ENCODE data around the gene PPP1R26. TPM values are rescaled to one million over a fixed set of nuclear protein-coding genes. Genes with fewer than 3 reads are reported as not detected.
"Not testable (repeated sequence)": the region's sequence is repeated elsewhere in the genome, so short reads cannot be mapped to it uniquely, and the experiment has no call there.

PPP1R26 gene
- polyA plus RNA-seq, 1 donor, result 31.2 TPM

DNA sequence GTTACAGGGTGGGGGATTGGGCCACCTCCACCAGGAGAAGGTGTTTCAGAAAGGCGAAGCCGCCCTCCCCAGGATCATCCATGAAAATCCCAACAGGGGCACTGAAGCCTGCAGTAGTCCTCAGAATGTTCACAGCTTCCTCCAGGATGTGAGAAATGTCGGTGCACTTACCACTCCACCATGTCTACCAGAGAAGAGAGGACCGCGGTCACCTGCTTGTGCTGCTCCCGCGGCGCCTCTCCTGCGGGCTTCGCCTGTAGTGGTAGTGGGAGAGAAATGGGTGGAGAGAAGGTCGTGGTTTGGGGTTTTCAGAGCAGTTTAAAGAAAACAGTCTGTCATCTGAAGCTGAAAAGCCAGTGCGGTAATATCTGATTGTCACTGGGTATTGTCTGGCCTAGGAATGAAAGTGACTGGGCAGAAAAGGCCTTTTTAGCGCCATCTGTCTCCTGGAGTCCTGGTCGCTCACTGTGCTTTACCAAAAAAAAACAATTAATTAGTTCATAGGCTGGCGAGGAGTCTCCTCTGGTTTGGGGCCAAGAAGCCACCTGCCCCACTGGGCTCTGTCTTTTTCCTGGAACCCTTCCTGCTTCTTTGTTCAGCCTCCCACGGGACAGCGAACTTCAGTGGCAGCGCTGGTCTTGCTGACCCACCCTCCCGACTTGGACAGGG lies 23.0 kb upstream of the PPP1R26 start:
- DNase-seq, result no peak

- DNase-seq, result not testable (repeated sequence)
Observed at GRCh38 chr9:135458478-135458877, 21.1 kb upstream of the PPP1R26 start.

- DNase-seq, result no peak
Observed at GRCh38 chr9:135461936-135462335, 17.6 kb upstream of the PPP1R26 start.

DNA sequence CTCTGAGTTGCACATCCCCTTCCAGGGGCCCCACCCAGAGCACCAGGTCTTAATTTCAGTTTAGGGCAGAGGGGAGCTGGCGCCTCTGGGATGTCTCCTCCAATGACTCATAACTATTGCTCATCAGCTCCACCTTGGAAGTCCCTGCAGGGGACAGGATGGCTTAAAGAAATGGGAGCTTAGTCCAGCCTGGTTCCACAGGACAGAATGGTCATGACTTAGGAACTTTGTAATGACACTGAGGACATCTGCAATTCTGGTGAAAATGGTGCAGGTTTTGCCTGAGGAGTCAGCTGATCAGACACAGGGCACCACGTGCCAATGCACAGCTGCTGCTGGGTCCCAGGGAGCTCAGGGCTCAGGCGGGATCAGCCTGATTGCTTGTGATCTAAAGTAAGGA lies 16.4 kb upstream of the PPP1R26 start:
- no peak for DNase-seq

- no peak for DNase-seq
Observed at GRCh38 chr9:135464181-135464580, 15.4 kb upstream of the PPP1R26 start.

- DNase-seq, result no peak
Observed at GRCh38 chr9:135468854-135469521, 10.6 kb upstream of the PPP1R26 start.

DNA sequence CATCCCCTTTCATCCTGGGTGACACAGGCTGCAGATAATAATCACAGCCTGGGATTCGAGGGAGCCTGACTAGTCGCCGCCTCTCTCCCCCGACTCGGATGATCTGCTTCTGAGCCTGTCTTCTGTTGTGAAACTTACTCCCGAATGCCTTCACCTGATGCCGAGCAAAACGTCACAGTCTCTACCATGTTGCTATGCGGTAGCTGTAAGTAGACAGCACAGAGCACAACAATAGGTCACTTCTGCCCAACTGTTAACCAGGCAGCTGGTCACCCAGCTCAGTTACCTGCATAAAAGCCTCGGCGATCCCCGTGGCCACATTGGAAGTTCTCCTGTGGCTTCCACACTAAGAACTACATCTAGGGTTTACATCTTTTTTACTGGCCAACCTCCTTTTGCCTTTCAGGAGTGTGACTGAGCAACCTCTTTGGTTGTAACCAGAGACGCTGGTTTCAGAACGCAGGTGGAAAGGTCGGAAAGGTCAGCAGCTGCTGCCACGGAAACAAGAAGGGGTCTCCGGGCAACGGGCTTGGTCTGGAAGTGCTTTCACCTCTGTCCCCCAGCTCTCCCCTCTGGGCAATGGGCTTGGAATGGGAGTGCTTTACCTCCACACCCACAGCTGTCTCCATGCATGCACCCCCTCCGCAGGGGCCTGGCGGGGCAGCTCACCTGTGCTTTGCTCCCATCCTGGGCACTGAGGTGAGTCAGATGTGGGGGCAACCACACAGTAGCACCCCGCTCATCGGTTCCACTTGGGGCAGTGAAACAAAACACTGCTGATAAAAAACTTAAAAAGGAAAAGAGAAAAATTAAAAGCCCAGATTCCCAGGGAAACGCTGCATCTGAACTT lies 7.6 kb upstream of the PPP1R26 start:
- peak; percentile 79 for DNase-seq

DNA sequence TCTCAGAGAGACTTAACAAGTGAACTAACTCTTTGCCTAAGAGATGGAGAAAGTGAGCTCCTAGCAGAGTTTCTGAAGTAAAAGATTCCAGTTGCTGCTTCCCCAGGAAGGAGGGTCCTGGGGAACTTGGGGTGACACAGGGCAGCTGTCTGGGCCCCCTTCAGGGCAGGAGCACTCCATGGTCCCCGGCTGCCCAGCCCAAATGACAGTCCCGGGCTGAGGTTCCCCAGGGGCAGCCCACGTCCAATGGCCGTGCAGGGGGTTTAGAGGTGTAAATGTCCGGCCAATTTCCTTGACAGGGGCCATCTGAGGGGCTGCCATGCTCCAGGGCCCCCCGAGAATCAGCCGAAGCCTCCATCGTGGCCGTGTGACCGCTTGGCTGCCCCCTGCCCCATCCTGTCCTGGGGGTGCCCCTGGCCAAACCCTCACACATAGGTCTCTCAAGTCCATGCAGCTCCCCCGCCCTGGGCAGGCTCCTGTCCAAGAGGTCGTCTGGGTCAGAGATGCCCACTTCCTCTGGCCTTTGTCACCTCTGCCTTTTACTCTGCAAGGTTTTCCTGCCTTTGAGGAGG lies 5.5 kb upstream of the PPP1R26 start:
- DNase-seq, result no peak

DNA sequence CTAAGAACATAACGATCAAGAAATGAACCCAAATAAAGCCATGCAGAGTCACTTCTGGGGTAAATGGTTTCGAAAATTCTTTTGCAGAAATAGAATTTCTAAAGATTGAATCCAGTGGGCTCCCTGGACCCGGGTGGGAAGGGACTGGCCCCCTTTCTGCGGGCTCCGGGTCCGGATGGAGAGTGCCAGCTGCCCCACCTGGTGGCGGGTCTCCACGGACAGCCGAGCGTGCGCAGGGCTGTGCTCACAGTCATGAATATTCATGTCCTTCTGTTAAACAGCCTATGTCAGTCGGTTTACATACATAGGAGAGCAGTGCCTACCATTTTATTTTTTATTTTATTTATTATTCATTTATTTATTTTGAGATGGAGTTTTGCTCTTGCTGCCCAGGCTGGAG lies 4.7 kb upstream of the PPP1R26 start:
- no peak for DNase-seq

GRCh38 chr9:135476561-135477355 lies 2.8 kb upstream of the PPP1R26 start:
- DNase-seq, result no peak

DNA sequence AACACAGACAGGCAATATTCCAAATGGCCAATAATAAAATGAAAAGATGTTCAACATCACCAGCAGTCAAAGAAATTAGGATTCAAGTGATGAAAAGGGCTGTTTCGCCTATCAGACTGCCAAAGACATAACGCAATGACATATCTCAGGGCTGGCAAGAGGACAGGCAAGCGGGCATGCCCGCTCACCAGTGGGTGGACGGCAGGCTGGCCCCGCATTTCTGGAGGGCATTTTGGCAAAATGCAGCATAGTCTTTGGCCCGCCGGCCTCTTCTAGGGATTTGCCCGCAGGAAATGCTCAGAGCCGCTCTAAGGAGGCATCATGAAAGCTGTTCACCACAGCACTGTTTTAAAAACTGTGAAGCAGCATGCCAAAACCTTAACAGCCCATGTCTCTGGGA lies 1.4 kb upstream of the PPP1R26 start:
- DNase-seq, result no peak

DNA sequence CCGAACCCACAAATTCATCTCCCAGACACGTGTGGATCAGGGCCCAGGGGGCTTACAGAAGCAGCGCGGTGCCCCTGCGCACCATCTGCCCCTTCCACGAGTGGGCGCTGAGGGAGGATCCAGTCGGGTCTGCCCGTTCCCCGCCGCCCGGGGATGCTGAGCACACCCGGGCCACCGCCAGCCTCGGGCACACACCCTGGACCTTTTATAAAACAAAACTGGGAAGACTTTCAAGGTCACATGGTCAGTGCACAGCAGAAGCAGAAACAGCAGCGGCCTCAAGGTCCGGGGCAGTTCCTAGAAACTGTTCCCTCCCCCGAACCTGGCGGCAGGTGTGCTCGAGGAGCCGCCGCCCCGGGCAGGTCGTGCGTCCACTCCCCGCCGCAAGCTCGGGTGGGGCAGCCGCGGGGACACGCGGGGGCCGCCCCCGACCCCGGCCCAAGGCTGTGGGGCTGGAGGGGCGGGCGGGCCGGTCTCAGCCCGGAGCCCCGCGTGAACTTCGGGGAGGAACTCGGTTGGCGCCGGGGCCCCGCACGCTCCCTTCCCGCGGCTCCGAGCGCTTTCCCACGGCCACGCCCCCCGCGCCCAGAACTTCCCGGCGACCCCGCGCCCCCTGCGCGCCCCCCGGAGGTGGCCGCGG lies 633 bp upstream of the PPP1R26 start:
- DNase-seq, result no peak

DNA sequence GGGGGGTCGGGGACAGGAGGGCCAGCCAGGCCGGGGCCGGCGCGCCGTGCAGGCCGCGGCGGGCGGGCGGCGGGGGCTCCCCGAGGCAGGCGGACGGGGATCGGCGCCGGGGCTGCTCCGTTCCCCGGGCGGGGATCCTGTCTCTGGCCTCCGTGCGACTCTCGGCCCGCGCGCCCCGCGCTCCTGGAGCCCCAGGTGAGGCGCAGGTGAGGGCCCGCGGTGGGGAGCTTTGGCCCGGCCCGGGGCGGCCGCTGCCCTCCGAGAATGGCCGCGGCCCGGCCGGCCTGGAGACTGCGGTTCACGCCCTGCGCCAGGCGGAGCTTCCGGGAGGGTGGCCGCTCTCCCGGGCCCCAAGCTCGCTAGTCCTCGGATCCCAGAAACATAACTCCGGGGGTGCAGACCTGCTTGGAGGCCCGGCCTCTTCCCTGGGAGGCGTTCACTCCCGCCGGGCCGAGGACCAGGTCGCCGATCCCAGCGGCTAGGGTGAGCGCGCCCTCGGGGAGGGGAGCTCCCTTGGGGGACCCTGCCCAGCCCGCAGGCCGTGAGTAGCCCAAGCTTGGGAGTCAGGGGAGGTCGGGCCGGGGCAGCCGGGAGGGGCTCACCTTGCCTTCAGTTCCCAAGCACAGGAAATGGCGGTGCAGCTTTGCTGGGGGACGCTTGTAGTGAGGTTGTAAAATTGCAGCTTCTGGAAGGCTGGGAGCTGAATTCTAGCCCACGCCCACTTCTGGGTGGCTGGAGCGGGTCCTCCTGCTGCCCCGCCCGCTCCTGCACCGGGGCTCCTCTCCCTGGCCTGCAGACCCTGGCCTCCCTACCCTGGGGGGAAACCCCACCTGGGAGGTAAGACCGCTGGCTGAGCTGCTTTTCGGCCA lies 723 bp downstream of the PPP1R26 start:
- DNase-seq, result peak; percentile 45

- DNase-seq, result no peak
Observed at GRCh38 chr9:135480940-135481310, 1.3 kb downstream of the PPP1R26 start.

DNA sequence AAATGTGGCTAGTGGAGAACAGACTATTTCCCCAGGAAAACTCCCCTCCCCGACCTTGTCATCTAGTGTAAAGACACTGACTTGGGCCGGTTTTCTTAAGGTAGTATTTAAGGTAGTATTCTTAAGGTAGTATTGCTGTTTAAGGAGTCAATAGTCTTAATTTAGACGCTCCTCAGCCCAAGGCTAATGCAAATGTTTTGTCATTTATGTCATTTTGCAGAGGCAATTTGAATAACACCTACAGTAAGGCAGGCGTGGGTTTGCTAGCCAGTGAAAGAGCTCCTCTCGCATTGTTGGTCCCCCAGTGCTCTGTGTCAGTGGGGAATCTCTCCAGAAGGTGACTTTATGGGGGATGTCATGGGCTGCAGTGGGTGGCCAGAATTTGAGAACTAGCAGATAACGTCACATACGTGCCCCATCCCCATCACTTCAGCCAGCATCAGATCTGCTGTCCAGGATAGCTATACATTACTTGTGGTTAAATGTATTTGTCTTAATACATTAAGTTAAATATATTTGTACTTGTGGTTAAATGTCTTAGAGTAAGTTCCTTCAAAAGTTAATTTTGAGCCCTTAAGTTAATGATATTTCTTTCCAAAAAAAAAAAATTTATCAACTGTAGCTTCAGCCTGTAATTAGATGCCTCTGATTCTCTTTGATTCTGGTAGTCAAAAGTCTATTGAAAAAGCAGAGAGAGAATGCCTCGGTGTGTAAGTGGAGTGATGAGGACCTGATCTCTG lies 2.6 kb downstream of the PPP1R26 start:
- DNase-seq, result no peak

- DNase-seq, result no peak
Observed at GRCh38 chr9:135484460-135485277, 5.1 kb downstream of the PPP1R26 start.

- no peak for DNase-seq
Observed at GRCh38 chr9:135485385-135485784, 5.8 kb downstream of the PPP1R26 start.

DNA sequence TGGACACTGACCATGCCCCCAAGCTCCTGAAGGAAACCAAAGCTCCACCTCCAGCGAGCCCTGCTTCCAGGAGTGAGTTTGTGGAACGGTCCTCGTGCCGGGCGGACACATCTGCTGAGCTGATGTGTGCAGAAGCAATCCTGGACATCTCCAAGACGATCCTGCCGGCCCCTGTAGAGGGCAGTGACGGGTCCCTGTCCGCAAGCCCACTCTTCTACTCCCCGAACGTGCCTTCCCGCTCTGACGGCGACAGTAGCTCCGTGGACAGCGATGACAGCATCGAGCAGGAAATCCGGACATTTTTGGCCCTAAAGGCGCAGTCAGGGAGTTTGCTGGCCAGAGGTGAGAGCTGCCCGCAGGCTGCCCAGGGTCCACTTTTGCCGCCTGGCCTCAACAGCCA lies 6.2 kb downstream of the PPP1R26 start:
- DNase-seq, result no peak

All from left kidney (tissue), 2 donors.